Caco-2 (cell line): ENCODE results near the gene AIPL1. TPM values are rescaled to one million over a fixed set of nuclear protein-coding genes. Genes with fewer than 3 reads are reported as not detected.

ENCODE experiments used
- BruUV-seq: library from RNA; stranded (reverse); fragments of 400-500 nt; replicated peaks from 2 replicates; lab custom pipeline; 2021; lab: Mats Ljungman, UMichigan
- CTCF ChIA-PET: fragments of 300-600 bp; sonication (Branson Sonifier 250); formaldehyde crosslinking; loops from one replicate; lab custom pipeline; 2022; ENCODE audit warnings: antibody characterized with exemption; lab: Charles Lee
- POLR2A ChIA-PET: fragments of 300-600 bp; sonication (Branson Sonifier 250); formaldehyde crosslinking; loops from one replicate; lab custom pipeline; 2022; ENCODE audit warnings: antibody characterized with exemption; lab: Charles Lee
- DNase-seq, 2 experiments: peaks; one replicate each; pipeline versions ENCODE4 v3.0.0 to v3.0.0-alpha.2; 2020 to 2022
- H3K27me3 ChIP-seq: replicated peaks from 2 replicates; pipeline ENCODE4 v1.6.0; 2011; ENCODE audit warnings: low read length; ENCODE audit not compliant: control insufficient read depth, insufficient read depth
- H3K36me3 ChIP-seq: 2 replicates; pipeline ENCODE4 v1.5.1; 2011; ENCODE audit warnings: low read length; ENCODE audit not compliant: control insufficient read depth, insufficient read depth
- H3K4me1 ChIP-seq: fragments of 250-450 bp; sonication (Bioruptor Pico); 2 replicates; pipeline ENCODE4 v1.5.1; 2020; ENCODE audit warnings: mild to moderate bottlenecking
- H3K4me3 ChIP-seq: 2 replicates; pipeline ENCODE4 v1.5.1; 2011; ENCODE audit warnings: low read depth, mild to moderate bottlenecking, control low read depth, low read length
- H3K9me3 ChIP-seq: fragments of 250-450 bp; sonication (Bioruptor Pico); 2 replicates; pipeline ENCODE4 v1.5.1; 2020; ENCODE audit warnings: mild to moderate bottlenecking, moderate library complexity
- H3K27ac Mint-ChIP-seq: one replicate; pipeline ENCODE4 v1.8.0; 2022; ENCODE audit warnings: mixed read lengths; ENCODE audit not compliant: unreplicated experiment
- H3K27me3 Mint-ChIP-seq: one replicate; pipeline ENCODE4 v1.8.0; 2022; ENCODE audit warnings: mixed read lengths; ENCODE audit not compliant: insufficient read depth, unreplicated experiment
- H3K36me3 Mint-ChIP-seq: one replicate; pipeline ENCODE4 v1.8.0; 2022; ENCODE audit warnings: mild to moderate bottlenecking, mixed read lengths; ENCODE audit not compliant: insufficient read depth, unreplicated experiment
- H3K4me1 Mint-ChIP-seq: one replicate; pipeline ENCODE4 v1.8.0; 2022; ENCODE audit warnings: low read depth, mixed read lengths; ENCODE audit not compliant: unreplicated experiment
- H3K4me3 Mint-ChIP-seq: one replicate; pipeline ENCODE4 v1.8.0; 2022; ENCODE audit warnings: mild to moderate bottlenecking, moderate library complexity, mixed read lengths; ENCODE audit not compliant: unreplicated experiment
- H3K9me3 Mint-ChIP-seq: one replicate; pipeline ENCODE4 v1.8.0; 2022; ENCODE audit warnings: mixed read lengths; ENCODE audit not compliant: unreplicated experiment
- CTCF ChIP-seq, 2 experiments: fragments of 200-600 bp in 1 of 2; IDR thresholded peaks; 1 replicate in 1 of 2; 2 replicates in 1 of 2; pipeline versions ENCODE4 v1.5.1 to v1.8.0; 2011 to 2022; ENCODE audit warnings: antibody characterized with exemption in 1 of 2, control low read depth in 1 of 2, inconsistent platforms in 1 of 2, low read depth in 1 of 2, low read length in 1 of 2, mild to moderate bottlenecking in 1 of 2, moderate library complexity in 1 of 2; ENCODE audit not compliant: insufficient read depth in 1 of 2, severe bottlenecking in 1 of 2, unreplicated experiment in 1 of 2
- intact Hi-C: fragments of 100-400 bp; cut with micrococcal nuclease; formaldehyde crosslinking; loops from one replicate; pipeline ENCODE4 v1.10.0; 2022; ENCODE audit not compliant: unreplicated experiment
- total RNA-seq: library from RNA; stranded (reverse); gene quantifications from 2 replicates; pipeline ENCODE4 v1.2.3, GENCODE V29; 2022

Gene AIPL1
- total RNA-seq, 1 experiment from 2014 or later = not detected

GRCh38 chr17:6476076-6476809 lies 41.3 kb upstream of the AIPL1 start:
- intact Hi-C loops = loop anchor here (10.0 kb wide), 1 partner anchor 89 kb away; no protein-coding TSS in a partner anchor
- Mint-ChIP-seq H3K36me3 (no peaks in the 10 kb centered on the region), H3K27ac (no peak overlapping the region), H3K4me1 (peaks cover 6% of the 10 kb centered on the region), H3K27me3 (no peaks in the 10 kb centered on the region), H3K4me3 (no peak overlapping the region), H3K9me3 (no peaks in the 10 kb centered on the region)
- H3K36me3 ChIP-seq = no peaks in the 10 kb centered on the region
- no TSS peak for BruUV-seq
- no peak overlapping the region for H3K4me3 ChIP-seq
- H3K4me1 ChIP-seq = no peaks in the 10 kb centered on the region
- DNase-seq = no peak
- H3K9me3 ChIP-seq = no peaks in the 10 kb centered on the region
- POLR2A ChIA-PET = no interaction called here
- CTCF ChIA-PET = no interaction called here
- H3K27me3 ChIP-seq = no peaks in the 10 kb centered on the region
- TF ChIP-seq CTCF (IDR thresholded peaks at IDR 0.05; ENCODE audit: insufficient read depth in 1 of 2, low read depth in 1 of 2, low read length in 1 of 2, severe bottlenecking in 1 of 2, unreplicated experiment in 1 of 2) = no peak

DNA sequence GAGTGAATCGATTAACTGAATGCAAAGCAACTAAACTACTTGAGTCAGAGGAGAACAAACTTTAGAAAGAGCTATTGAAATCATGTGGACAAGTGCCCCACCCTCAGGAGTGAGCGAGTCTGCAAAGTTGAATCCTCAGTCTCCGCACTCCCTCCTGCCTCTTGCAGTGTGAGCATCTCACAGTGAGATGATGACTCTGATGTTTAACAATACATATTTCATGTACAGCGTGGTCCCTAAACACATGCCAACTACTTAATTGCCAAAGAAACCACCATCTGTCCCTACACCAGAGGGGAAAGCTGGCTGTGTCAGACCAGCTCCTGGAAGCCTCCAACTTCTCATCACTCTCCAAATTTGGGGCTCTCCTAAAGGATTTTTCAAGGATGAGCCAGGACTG lies 40.5 kb upstream of the AIPL1 start:
- Histone ChIP-seq H3K4me1 (no peaks in the 10 kb centered on the region), H3K4me3 (no peak overlapping the region), H3K27me3 (no peaks in the 10 kb centered on the region), H3K36me3 (no peaks in the 10 kb centered on the region), H3K9me3 (no peaks in the 10 kb centered on the region)
- BruUV-seq = no TSS peak
- POLR2A ChIA-PET = interaction anchor here (0.5 kb wide), 1 partner anchor 176 kb away, joined by 5 read pairs; no protein-coding TSS in a partner anchor
- TF ChIP-seq CTCF (IDR thresholded peaks at IDR 0.05; ENCODE audit: insufficient read depth in 1 of 2, low read depth in 1 of 2, low read length in 1 of 2, severe bottlenecking in 1 of 2, unreplicated experiment in 1 of 2) = no peak
- CTCF ChIA-PET = no interaction called here
- Mint-ChIP-seq H3K4me1 (peaks cover 6% of the 10 kb centered on the region), H3K27me3 (no peaks in the 10 kb centered on the region), H3K9me3 (no peaks in the 10 kb centered on the region), H3K27ac (no peak overlapping the region), H3K36me3 (no peaks in the 10 kb centered on the region), H3K4me3 (no peak overlapping the region)
- intact Hi-C loops = loop anchor here (10.0 kb wide), 1 partner anchor 89 kb away; no protein-coding TSS in a partner anchor
- no peak for DNase-seq

DNA sequence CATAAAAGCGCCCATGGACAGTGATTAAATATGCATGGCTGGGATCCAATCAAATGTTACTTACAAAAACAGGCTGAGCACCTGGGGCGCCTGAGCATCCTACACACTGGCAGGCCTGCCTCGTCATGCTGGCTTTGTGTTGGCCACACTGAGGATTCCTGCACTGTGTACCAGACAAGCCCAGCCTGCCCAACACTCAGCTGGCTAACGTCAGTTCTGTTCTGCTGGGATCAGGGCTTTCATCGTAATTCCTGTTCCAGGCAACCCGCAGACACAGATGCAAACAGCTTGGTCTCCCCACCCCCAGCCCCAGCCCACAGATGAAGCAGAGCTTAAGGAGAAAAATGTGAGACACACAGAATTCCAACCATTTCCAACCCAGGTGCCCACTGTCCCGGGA lies 40.0 kb upstream of the AIPL1 start:
- Mint-ChIP-seq H3K4me1 (peaks cover 6% of the 10 kb centered on the region), H3K4me3 (no peak overlapping the region), H3K27ac (no peak overlapping the region), H3K36me3 (no peaks in the 10 kb centered on the region), H3K9me3 (no peaks in the 10 kb centered on the region), H3K27me3 (no peaks in the 10 kb centered on the region)
- no peaks in the 10 kb centered on the region for H3K9me3 ChIP-seq
- no peak for DNase-seq
- BruUV-seq = no TSS peak
- POLR2A ChIA-PET = interaction anchor here (0.5 kb wide), 1 partner anchor 176 kb away, joined by 5 read pairs; no protein-coding TSS in a partner anchor
- no peaks in the 10 kb centered on the region for H3K4me1 ChIP-seq
- no peaks in the 10 kb centered on the region for H3K27me3 ChIP-seq
- intact Hi-C loops = loop anchor here (5.0 to 10.0 kb wide), 2 partner anchors 90 to 167 kb away; partner anchors contain the start of genes KIAA0753 and TXNDC17
- CTCF ChIA-PET = no interaction called here
- H3K4me3 ChIP-seq = no peak overlapping the region
- TF ChIP-seq CTCF (IDR thresholded peaks at IDR 0.05; ENCODE audit: insufficient read depth in 1 of 2, low read depth in 1 of 2, low read length in 1 of 2, severe bottlenecking in 1 of 2, unreplicated experiment in 1 of 2) = no peak
- H3K36me3 ChIP-seq = no peaks in the 10 kb centered on the region
